LoVo (cell line): ENCODE measurements around the gene ATOX1.

ENCODE experiments used
- DNase-seq: peaks from one replicate; pipeline ENCODE4 v3.0.0-alpha.2; 2016; ENCODE audit warnings: low spot score

The ATOX1 gene

GRCh38 chr5:151770383-151771258 is 12.2 kb upstream of the ATOX1 start:
- DNase-seq, result peak; percentile 54

- DNase-seq, result no peak
Measured at GRCh38 chr5:151766975-151767374, 8.5 kb upstream of the ATOX1 start.

- DNase-seq, result no peak
Measured at GRCh38 chr5:151764801-151765200, 6.4 kb upstream of the ATOX1 start.

GRCh38 chr5:151758141-151758429 is 346 bp downstream of the ATOX1 start:
- no peak for DNase-seq

GRCh38 chr5:151757233-151758140 is 944 bp downstream of the ATOX1 start:
- DNase-seq, result no peak

GRCh38 chr5:151755383-151755782 is 3.0 kb downstream of the ATOX1 start:
- no peak for DNase-seq

GRCh38 chr5:151751593-151751992 is 6.8 kb downstream of the ATOX1 start:
- no peak for DNase-seq

GRCh38 chr5:151751091-151751490 is 7.3 kb downstream of the ATOX1 start:
- DNase-seq, result no peak

GRCh38 chr5:151750121-151750520 is 8.3 kb downstream of the ATOX1 start:
- no peak for DNase-seq

GRCh38 chr5:151745071-151745705 is 13.2 kb downstream of the ATOX1 start:
- DNase-seq, result peak; percentile 55

GRCh38 chr5:151743530-151743929 is 14.9 kb downstream of the ATOX1 start:
- DNase-seq, result no peak

- DNase-seq, result peak; percentile 19
Measured at GRCh38 chr5:151742870-151743294, 15.5 kb downstream of the ATOX1 start.

GRCh38 chr5:151741678-151742423 is 16.6 kb downstream of the ATOX1 start:
- DNase-seq, result no peak

GRCh38 chr5:151740958-151741373 is 17.5 kb downstream of the ATOX1 start:
- no peak for DNase-seq

GRCh38 chr5:151740336-151740942 is 18.0 kb downstream of the ATOX1 start:
- DNase-seq, result peak; percentile 73

- no peak for DNase-seq
Measured at GRCh38 chr5:151739939-151740335, 18.5 kb downstream of the ATOX1 start.

- DNase-seq, result no peak
Measured at GRCh38 chr5:151739395-151739794, 19.0 kb downstream of the ATOX1 start.

- no peak for DNase-seq
Measured at GRCh38 chr5:151738125-151738848, 20.1 kb downstream of the ATOX1 start.

GRCh38 chr5:151737431-151737830 is 21.0 kb downstream of the ATOX1 start:
- no peak for DNase-seq

GRCh38 chr5:151735646-151736045 is 22.8 kb downstream of the ATOX1 start:
- no peak for DNase-seq

GRCh38 chr5:151734064-151734408 is 24.4 kb downstream of the ATOX1 start:
- no peak for DNase-seq
